ENCODE data around the gene KIF16B.

DNA sequence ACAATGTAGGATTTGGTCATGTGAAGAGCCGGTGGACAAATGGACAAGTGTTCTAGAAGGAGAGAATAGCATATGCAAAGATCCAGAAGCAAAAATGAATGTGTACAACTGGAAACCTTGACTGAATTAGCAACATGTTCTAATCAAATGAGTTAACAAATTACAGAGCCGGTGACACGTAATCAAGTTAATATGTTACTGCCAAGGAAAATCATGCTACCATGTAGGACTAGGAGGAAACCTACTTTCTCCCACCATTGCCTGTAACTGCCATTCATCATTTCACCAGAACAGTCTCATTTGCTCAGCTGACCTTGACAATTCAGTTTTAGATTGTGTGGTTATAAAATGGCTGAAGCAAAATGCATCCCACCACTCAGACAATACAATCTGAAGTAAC lies 179.4 kb downstream of the KIF16B start:
- TF ChIP-seq, protein P1, sequence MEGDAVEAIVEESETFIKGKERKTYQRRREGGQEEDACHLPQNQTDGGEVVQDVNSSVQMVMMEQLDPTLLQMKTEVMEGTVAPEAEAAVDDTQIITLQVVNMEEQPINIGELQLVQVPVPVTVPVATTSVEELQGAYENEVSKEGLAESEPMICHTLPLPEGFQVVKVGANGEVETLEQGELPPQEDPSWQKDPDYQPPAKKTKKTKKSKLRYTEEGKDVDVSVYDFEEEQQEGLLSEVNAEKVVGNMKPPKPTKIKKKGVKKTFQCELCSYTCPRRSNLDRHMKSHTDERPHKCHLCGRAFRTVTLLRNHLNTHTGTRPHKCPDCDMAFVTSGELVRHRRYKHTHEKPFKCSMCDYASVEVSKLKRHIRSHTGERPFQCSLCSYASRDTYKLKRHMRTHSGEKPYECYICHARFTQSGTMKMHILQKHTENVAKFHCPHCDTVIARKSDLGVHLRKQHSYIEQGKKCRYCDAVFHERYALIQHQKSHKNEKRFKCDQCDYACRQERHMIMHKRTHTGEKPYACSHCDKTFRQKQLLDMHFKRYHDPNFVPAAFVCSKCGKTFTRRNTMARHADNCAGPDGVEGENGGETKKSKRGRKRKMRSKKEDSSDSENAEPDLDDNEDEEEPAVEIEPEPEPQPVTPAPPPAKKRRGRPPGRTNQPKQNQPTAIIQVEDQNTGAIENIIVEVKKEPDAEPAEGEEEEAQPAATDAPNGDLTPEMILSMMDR (IDR thresholded peaks at IDR 0.05): no peak
- TF ChIP-seq POLR2A (IDR thresholded peaks at IDR 0.05) (no peak), POLR2AphosphoS5 (IDR thresholded peaks at IDR 0.05) (no peak)
